ENCODE measurements around the gene MED12L. TPM values are rescaled to one million over a fixed set of nuclear protein-coding genes. Genes with fewer than 3 reads are reported as not detected.

Gene MED12L
- total RNA-seq, 4 donors from 2014 or later = 1.6 to 23.7 (median 4.0) TPM

DNA sequence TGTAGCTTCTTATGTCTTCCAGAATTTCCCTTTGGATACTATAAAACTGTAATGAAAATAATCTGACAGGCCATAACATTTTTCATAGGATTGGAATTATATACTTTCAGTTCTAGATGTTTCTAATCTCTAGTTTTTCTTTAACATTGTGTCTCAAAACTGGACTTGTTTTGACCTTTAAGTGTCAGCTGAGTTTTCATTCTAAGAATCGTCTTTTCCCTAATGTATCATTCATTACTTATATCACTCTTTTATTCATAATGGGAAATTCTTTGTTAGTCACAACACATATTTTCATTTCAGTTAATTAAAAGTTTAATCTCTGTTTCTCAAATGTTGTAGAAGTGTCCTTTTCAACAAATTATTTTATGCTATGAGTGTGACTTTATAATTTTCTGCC, 105.6 kb downstream of the MED12L start:
- WGBS, 2 donors = 93% methylated on average over 1 of the region's 1 CpG
- Histone ChIP-seq H3K27me3 (no peaks in the 10 kb centered on the region), H3K9me3 (no peaks in the 10 kb centered on the region), H3K4me3 (replicated peaks in 1 of 3) (no peak overlapping the region), H3K27ac (no peak overlapping the region), H3K4me1 (peaks cover 0 to 5% of the 10 kb centered on the region in 2 donors), H3K36me3 (no peaks in the 10 kb centered on the region)
- DNase-seq = no peak
- TF ChIP-seq POLR2A (IDR thresholded peaks at IDR 0.05) = no peak
- no peak for TF ChIP-seq CTCF (IDR thresholded peaks at IDR 0.05)
- intact Hi-C loops (cut with DNase I) = no loop called here

DNA sequence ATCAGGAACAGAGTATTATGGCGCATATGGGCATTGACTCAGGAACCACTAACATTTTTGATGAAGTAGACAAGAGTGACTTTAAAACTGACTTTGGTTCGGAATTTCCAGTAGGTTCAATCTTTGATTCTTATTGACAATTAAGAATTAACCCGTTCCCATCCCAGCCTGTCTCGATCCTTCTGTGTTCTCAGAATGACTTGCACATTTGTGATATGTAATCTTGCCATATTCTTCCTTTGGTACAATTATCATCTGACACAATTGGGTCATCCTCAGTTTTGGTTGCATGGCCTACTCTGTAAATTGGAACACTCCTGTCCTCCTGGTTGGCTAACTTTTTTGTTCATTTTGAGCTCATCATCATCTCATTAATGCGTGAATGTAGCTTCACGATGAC, 107.1 kb downstream of the MED12L start:
- Histone ChIP-seq H3K27me3 (no peaks in the 10 kb centered on the region), H3K27ac (no peak overlapping the region), H3K9me3 (no peaks in the 10 kb centered on the region), H3K4me1 (peaks cover 0 to 5% of the 10 kb centered on the region in 2 donors), H3K36me3 (no peaks in the 10 kb centered on the region), H3K4me3 (replicated peaks in 1 of 3) (no peak overlapping the region)
- DNase-seq = no peak
- intact Hi-C loops (cut with DNase I) = no loop called here
- TF ChIP-seq POLR2A (IDR thresholded peaks at IDR 0.05) (no peak), CTCF (IDR thresholded peaks at IDR 0.05) (no peak)
- WGBS, 2 donors = 96% methylated on average over 6 of the region's 6 CpGs

DNA sequence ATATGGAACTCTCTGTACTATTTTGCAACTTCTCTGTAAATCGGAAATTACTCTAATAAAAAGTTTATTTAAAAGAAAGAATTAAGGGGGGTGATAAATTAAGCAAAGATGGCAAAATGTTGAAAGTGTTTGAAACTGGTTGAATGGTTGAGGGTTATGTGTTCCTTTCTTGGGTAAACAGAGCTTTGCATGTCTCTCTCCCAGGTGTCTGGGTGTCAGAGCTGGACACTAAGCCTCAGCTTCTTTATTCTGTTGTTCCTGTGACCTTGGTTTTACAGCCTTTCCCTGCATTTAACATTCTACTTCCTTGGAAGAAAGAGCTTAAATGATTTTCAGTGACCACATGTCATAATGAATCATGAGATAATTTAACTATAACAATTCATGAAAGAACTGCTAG, 110.4 kb downstream of the MED12L start:
- 91 to 92% methylated on average over 1 of the region's 1 CpG for WGBS, 2 donors
- no peak for TF ChIP-seq CTCF (IDR thresholded peaks at IDR 0.05)
- no peak for TF ChIP-seq POLR2A (IDR thresholded peaks at IDR 0.05)
- no peak overlapping the region for H3K27ac ChIP-seq
- no peak overlapping the region for H3K4me3 ChIP-seq (replicated peaks in 1 of 3)
- no peaks in the 10 kb centered on the region for H3K36me3 ChIP-seq
- no peaks in the 10 kb centered on the region for H3K27me3 ChIP-seq
- H3K9me3 ChIP-seq = no peaks in the 10 kb centered on the region
- H3K4me1 ChIP-seq = no peaks in the 10 kb centered on the region
- DNase-seq = no peak
- intact Hi-C loops (cut with DNase I) = no loop called here

- TF ChIP-seq POLR2A (IDR thresholded peaks at IDR 0.05) (no peak), CTCF (IDR thresholded peaks at IDR 0.05) (no peak)
- no peak overlapping the region for H3K4me3 ChIP-seq (replicated peaks in 1 of 3)
- H3K9me3 ChIP-seq = no peaks in the 10 kb centered on the region
- intact Hi-C loops (cut with DNase I) = no loop called here
- H3K36me3 ChIP-seq = no peaks in the 10 kb centered on the region
- H3K4me1 ChIP-seq = no peaks in the 10 kb centered on the region
- DNase-seq = no peak
- no peak overlapping the region for H3K27ac ChIP-seq
- H3K27me3 ChIP-seq = no peaks in the 10 kb centered on the region
Observed at GRCh38 chr3:151196434-151196833, 111.0 kb downstream of the MED12L start.

DNA sequence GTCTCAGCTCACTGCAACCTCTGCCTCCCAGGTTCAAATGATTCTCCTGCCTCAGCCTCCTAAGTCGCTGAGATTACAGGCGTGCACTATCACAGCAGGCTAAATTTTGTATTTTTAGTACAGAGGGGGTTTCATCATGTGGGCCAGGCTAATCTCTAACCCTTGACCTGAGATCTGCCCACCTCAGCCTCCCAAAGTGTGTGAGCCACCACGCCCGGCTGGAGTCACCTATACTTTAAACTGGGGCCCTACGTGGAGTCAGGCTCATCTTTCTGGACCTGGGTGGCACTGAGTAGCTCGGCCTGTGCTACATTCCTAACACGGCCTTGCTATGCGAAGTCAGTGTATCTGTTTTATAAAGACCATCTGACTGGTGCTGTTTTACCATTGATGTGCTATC, 111.8 kb downstream of the MED12L start:
- 94 to 98% methylated on average over 8 of the region's 8 CpGs for WGBS, 2 donors
- Histone ChIP-seq H3K9me3 (no peaks in the 10 kb centered on the region), H3K4me3 (replicated peaks in 1 of 3) (no peak overlapping the region)

More for the DNA sequence above, 111.8 kb downstream of the MED12L start:
- no peak for DNase-seq
- Histone ChIP-seq H3K27ac (no peak overlapping the region), H3K36me3 (no peaks in the 10 kb centered on the region), H3K4me1 (no peaks in the 10 kb centered on the region), H3K27me3 (no peaks in the 10 kb centered on the region)
- TF ChIP-seq CTCF (IDR thresholded peaks at IDR 0.05) (no peak), POLR2A (IDR thresholded peaks at IDR 0.05) (no peak)
- intact Hi-C loops (cut with DNase I) = no loop called here

Measured in thyroid gland (tissue), 4 donors.